Ovary (tissue), 9 donors: Measurements from ENCODE around the gene RRAS2. TPM values are rescaled to one million over a fixed set of nuclear protein-coding genes. Genes with fewer than 3 reads are reported as not detected.

Source experiments
- DNase-seq, 5 donors: peaks; one replicate each; pipeline ENCODE4 v3.0.0-alpha.2; 2019 to 2020
- H3K27ac ChIP-seq, 2 donors: fragments of 200-600 bp; one replicate each; pipeline versions ENCODE4 v1.5.1 to v1.8.0; 2019 to 2022
- H3K27me3 ChIP-seq: fragments of 200-600 bp; one replicate; pipeline ENCODE4 v1.8.0; 2022
- H3K36me3 ChIP-seq: fragments of 200-600 bp; sonication (generic); one replicate; pipeline ENCODE4 v1.5.1; 2019
- H3K4me1 ChIP-seq: one replicate; pipeline ENCODE4 v1.8.1; 2013; ENCODE audit warnings: mild to moderate bottlenecking, moderate library complexity; ENCODE audit not compliant: insufficient read depth
- H3K4me3 ChIP-seq: fragments of 200-600 bp; sonication (generic); one replicate; pipeline ENCODE4 v1.5.1; 2017
- H3K9me3 ChIP-seq, 2 donors: fragments of 200-600 bp in 1 of 2; sonication (generic) in 1 of 2; one replicate each; pipeline versions ENCODE4 v1.5.1 to v1.8.1; 2013 to 2019; ENCODE audit warnings: mild to moderate bottlenecking in 1 of 2, moderate library complexity in 1 of 2
- CTCF ChIP-seq, 3 donors: fragments of 450-650 bp in 2 of 3; fragments of 200-600 bp in 1 of 3; IDR thresholded peaks; one replicate each; pipeline versions ENCODE4 v1.5.1 to v1.8.0; 2016 to 2022; ENCODE audit warnings: antibody characterized with exemption in 3 of 3, mild to moderate bottlenecking in 1 of 3
- EP300 ChIP-seq: sonication (generic); formaldehyde crosslinking; IDR thresholded peaks from one replicate; pipeline ENCODE4 v1.6.1; 2017; ENCODE audit warnings: antibody characterized with exemption
- POLR2A ChIP-seq: fragments of 450-650 bp; IDR thresholded peaks from one replicate; pipeline ENCODE4 v1.6.1; 2017; ENCODE audit warnings: antibody characterized with exemption, mild to moderate bottlenecking, moderate library complexity
- WGBS, 3 donors: extraction: QIAGEN DNeasy Blood & Tissue Kit in 1 of 3; methylation state at CpG; one replicate each; pipeline versions ENCODE4 v1.1.5 to v1.1.7; 2013 to 2017; 5-methylcytosine and 5-hydroxymethylcytosine counted together
- intact Hi-C, 4 donors: fragments of 100-400 bp; cut with DNase I; formaldehyde crosslinking; loops; one replicate each; pipeline versions ENCODE4 v1.11.0 to v1.15.1; 2022 to 2023
- polyA plus RNA-seq, 2 donors: library from polyadenylated mRNA; stranded (reverse); fragments of 200-250 nt in 1 of 2; fragments of 350-450 nt in 1 of 2; fragmentation: Illumina TruSeq in 1 of 2; extraction: RNeasy Lipid Tissue Mini Kit (QIAGEN cat#74804) in 1 of 2; gene quantifications; one replicate each; pipeline ENCODE4 v1.2.3, GENCODE V29; 2013 to 2014
- total RNA-seq, 7 donors: library from RNA; depleted of rRNA in 2 of 7; stranded (reverse); fragments of >200 nt in 2 of 7; fragmentation: NEBNext Ultra II Directional in 3 of 7; extraction: Animal tissue kit (Norgen Biotek cat#: 25700) in 3 of 7; gene quantifications; one replicate each; pipeline versions ENCODE4 v1.1.0 to v1.2.4, GENCODE V29; 2016 to 2023
- donor health status: DM: no; HTN: no; CAD: no; lungs with moderate emphysema.
- donor health status: DM: no; HTN: no; CAD: no.
- donor health status: Bipolar disorder and iron deficiency.
- donor health status: DM: yes; HTN: yes; CAD: no.
- donor health status: DM: no; HTN: no; CAD: no.
- donor health status: DM: yes; HTN: yes; CAD: no.

Gene RRAS2
- total and polyA plus RNA-seq, 9 donors = 25.7 to 45.2 (median 34.8) TPM

- Histone ChIP-seq H3K36me3 (no peaks in the 10 kb centered on the region), H3K4me1 (peaks cover 8% of the 10 kb centered on the region), H3K9me3 (no peaks in the 10 kb centered on the region), H3K4me3 (no peak overlapping the region), H3K27me3 (no peaks in the 10 kb centered on the region), H3K27ac (no peak overlapping the region)
- TF ChIP-seq EP300 (no peak), CTCF (IDR thresholded peaks at IDR 0.05) (no peak), POLR2A (no peak)
- intact Hi-C loops = no loop called here
- WGBS, 3 donors = 78 to 86% (median 83%) methylated on average over 3 of the region's 3 CpGs
- no peak for DNase-seq
These were observed 17.0 kb downstream of the RRAS2 start for GRCh38 chr11:14341968-14342367.

- TF ChIP-seq POLR2A = no peak
- TF ChIP-seq EP300 = no peak
- DNase-seq = no peak
- intact Hi-C loops = no loop called here
- 84 to 97% (median 94%) methylated on average over 2 of the region's 2 CpGs for WGBS, 3 donors
- H3K9me3 ChIP-seq = no peaks in the 10 kb centered on the region
- H3K27me3 ChIP-seq = no peaks in the 10 kb centered on the region
- H3K4me3 ChIP-seq = no peak overlapping the region
- H3K4me1 ChIP-seq = peaks cover 8% of the 10 kb centered on the region
- H3K36me3 ChIP-seq = no peaks in the 10 kb centered on the region
- no peak overlapping the region for H3K27ac ChIP-seq
These were observed 18.3 kb downstream of the RRAS2 start for GRCh38 chr11:14340721-14341120.

GRCh38 chr11:14339356-14339755 is 19.6 kb downstream of the RRAS2 start:
- no peaks in the 10 kb centered on the region for H3K36me3 ChIP-seq
- intact Hi-C loops = no loop called here
- no peak overlapping the region for H3K27ac ChIP-seq
- no peak overlapping the region for H3K4me3 ChIP-seq
- peaks cover 6% of the 10 kb centered on the region for H3K4me1 ChIP-seq
- WGBS, 3 donors = 88 to 98% (median 90%) methylated on average over 1 of the region's 1 CpG
- no peaks in the 10 kb centered on the region for H3K27me3 ChIP-seq
- TF ChIP-seq POLR2A (no peak), EP300 (no peak), CTCF (IDR thresholded peaks at IDR 0.05) (no peak)
- H3K9me3 ChIP-seq = no peaks in the 10 kb centered on the region
- no peak for DNase-seq

GRCh38 chr11:14336507-14337503 is 22.2 kb downstream of the RRAS2 start:
- no peak overlapping the region for H3K27ac ChIP-seq
- H3K9me3 ChIP-seq = no peaks in the 10 kb centered on the region
- H3K4me3 ChIP-seq = no peak overlapping the region
- peaks cover 4% of the 10 kb centered on the region for H3K4me1 ChIP-seq
- no peak for TF ChIP-seq EP300
- TF ChIP-seq POLR2A = no peak
- no peak for TF ChIP-seq CTCF (IDR thresholded peaks at IDR 0.05)
- H3K36me3 ChIP-seq = no peaks in the 10 kb centered on the region
- H3K27me3 ChIP-seq = no peaks in the 10 kb centered on the region
- intact Hi-C loops = no loop called here
- WGBS, 3 donors = 77 to 88% (median 86%) methylated on average over 2 of the region's 2 CpGs
- no peak for DNase-seq

- Histone ChIP-seq H3K27ac (no peak overlapping the region), H3K4me3 (no peak overlapping the region), H3K4me1 (peaks cover 4% of the 10 kb centered on the region), H3K27me3 (no peaks in the 10 kb centered on the region), H3K36me3 (no peaks in the 10 kb centered on the region), H3K9me3 (no peaks in the 10 kb centered on the region)
- no peak for DNase-seq
- TF ChIP-seq EP300 = no peak
- TF ChIP-seq POLR2A = no peak
- no peak for TF ChIP-seq CTCF (IDR thresholded peaks at IDR 0.05)
- intact Hi-C loops = no loop called here
- WGBS, 3 donors = 63 to 91% (median 67%) methylated on average over 1 of the region's 1 CpG
These were observed 23.3 kb downstream of the RRAS2 start for GRCh38 chr11:14335712-14336111.
